Brain microvascular endothelial cell (primary cell): ENCODE results near the gene MYOM1.

ENCODE experiments used
- DNase-seq: peaks from one replicate; pipeline ENCODE4 v3.0.0-alpha.2; 2020
- H3K27ac ChIP-seq: fragments of 250-450 bp; sonication (Bioruptor Pico); 2 replicates; pipeline ENCODE4 v1.5.1; 2020; ENCODE audit warnings: mild to moderate bottlenecking, moderate library complexity
- H3K27me3 ChIP-seq: fragments of 250-450 bp; sonication (Bioruptor Pico); replicated peaks from 2 replicates; pipeline ENCODE4 v1.5.1; 2020; ENCODE audit warnings: mild to moderate bottlenecking
- H3K36me3 ChIP-seq: fragments of 250-450 bp; sonication (Bioruptor Pico); replicated peaks from 2 replicates; pipeline ENCODE4 v1.5.1; 2020; ENCODE audit warnings: mild to moderate bottlenecking
- H3K4me3 ChIP-seq: 2 replicates; pipeline ENCODE4 v1.5.1; 2011; ENCODE audit warnings: low read depth, mild to moderate bottlenecking, control low read depth, low read length, moderate library complexity
- in situ Hi-C: cut with HindIII; loops from 2 replicates; pipeline ENCODE4 v1.10.0; 2017; ENCODE audit warnings: low sequenced_read_pairs, low pct_ligation_motif_present
- TF ChIP-seq, protein P1 (sequence below): IDR thresholded peaks from 2 replicates; pipeline ENCODE4 v1.5.1; 2011; ENCODE audit warnings: low read depth, mild to moderate bottlenecking, moderate library complexity, low read length, control low read depth, inconsistent platforms; ENCODE audit errors: missing control alignments

Gene MYOM1

DNA sequence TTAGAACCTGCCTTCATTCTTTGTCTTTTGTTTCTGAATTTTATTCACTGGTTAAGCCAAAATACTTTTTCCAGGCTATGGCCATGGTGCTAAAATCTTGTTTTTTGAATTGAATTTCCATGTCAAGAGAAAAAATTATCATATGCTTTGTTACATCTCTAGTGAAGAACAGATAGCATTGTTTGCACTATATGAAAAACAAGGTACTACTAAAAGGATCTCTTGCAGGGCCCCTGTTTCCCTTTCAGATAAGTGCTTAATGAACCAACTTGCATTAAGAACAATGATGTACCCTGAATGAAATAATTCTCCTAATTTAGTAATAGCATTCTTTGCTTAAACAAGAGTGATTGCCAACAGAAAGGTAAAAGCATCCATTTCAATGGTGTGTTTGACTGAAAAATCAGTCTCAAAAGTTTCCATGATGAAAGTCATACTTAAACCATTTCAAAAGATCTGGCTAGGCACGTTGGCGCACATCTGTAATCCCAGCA lies 37.9 kb upstream of the MYOM1 start:
- DNase-seq = no peak
- in situ Hi-C loops = no loop called here
- H3K27ac ChIP-seq = no peak overlapping the region
- H3K36me3 ChIP-seq = peaks cover 63% of the 10 kb centered on the region
- TF ChIP-seq, protein P1, sequence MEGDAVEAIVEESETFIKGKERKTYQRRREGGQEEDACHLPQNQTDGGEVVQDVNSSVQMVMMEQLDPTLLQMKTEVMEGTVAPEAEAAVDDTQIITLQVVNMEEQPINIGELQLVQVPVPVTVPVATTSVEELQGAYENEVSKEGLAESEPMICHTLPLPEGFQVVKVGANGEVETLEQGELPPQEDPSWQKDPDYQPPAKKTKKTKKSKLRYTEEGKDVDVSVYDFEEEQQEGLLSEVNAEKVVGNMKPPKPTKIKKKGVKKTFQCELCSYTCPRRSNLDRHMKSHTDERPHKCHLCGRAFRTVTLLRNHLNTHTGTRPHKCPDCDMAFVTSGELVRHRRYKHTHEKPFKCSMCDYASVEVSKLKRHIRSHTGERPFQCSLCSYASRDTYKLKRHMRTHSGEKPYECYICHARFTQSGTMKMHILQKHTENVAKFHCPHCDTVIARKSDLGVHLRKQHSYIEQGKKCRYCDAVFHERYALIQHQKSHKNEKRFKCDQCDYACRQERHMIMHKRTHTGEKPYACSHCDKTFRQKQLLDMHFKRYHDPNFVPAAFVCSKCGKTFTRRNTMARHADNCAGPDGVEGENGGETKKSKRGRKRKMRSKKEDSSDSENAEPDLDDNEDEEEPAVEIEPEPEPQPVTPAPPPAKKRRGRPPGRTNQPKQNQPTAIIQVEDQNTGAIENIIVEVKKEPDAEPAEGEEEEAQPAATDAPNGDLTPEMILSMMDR = no peak
- H3K4me3 ChIP-seq = no peak overlapping the region
- no peaks in the 10 kb centered on the region for H3K27me3 ChIP-seq

DNA sequence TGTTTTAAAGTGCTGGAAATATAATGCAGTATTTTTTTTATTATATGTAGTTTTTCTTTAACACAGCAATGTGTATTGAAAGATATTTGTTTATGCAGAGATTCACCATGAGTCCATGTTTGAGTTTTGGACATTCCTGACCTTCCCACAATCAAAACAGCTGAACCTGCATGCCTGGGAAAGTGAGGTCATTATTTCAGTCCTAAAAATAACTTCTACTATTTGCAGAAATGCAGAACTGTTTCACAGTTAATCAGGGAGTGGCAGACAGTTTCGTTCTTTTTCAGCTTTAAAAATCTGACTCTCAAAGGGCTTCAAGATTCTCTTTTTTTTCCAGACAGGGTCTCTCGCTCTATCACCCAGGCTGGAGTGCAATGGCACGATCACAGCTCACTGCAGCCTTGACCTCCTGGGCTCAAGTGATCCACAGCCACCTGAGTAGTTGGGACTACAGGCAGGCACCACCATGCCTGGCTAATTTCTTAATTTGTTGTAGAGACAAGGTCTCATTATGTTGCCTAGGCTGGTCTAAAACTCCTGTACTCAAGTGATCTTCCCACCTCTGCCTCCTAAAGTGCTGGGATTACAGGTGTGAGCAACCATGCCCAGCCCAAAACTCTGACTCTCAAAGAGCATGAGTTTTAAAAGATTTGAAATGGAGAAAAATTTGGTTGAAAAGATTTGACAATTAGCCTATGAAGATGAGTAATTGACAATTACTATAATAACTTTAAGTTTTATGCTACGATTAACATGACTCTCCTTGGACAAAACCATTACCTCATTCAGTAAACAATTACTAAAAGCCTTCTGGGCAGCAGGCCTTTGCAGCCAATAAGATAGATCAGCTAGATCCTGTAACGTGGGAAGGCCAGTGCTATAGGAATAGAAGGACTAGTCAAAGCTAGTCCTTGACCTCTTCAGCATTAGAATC lies 37.2 kb upstream of the MYOM1 start:
- DNase-seq = peak; percentile 53
- in situ Hi-C loops = no loop called here
- Histone ChIP-seq H3K36me3 (peaks cover 63% of the 10 kb centered on the region), H3K27ac (peak overlapping the region; percentile 60), H3K27me3 (no peaks in the 10 kb centered on the region), H3K4me3 (no peak overlapping the region)
- TF ChIP-seq, protein P1 = no peak

GRCh38 chr18:3255611-3256165 lies 35.9 kb upstream of the MYOM1 start:
- TF ChIP-seq, protein P1 = no peak
- Histone ChIP-seq H3K36me3 (peaks cover 63% of the 10 kb centered on the region), H3K27me3 (no peaks in the 10 kb centered on the region), H3K4me3 (no peak overlapping the region), H3K27ac (peak overlapping the region; percentile 31)
- in situ Hi-C loops = no loop called here
- no peak for DNase-seq

DNA sequence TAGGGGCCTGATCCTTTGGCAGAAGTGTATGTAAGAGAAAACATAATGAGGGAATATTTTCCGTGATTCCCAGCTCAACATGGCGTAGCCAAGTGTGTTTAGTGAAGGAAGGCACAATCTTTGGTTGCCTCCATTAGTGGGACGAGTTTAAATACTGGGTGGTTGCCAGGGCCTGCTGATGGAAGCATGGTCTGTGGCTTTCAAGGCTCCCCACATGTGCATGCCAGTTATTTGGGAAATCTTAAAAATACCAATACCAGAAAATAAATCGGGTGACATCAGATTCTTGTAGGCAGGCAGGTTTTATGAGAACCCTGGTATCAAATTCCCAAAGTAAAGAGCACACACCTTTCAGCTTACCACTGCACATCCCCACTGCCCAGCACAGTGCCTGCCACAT lies 35.0 kb upstream of the MYOM1 start:
- DNase-seq = no peak
- Histone ChIP-seq H3K4me3 (no peak overlapping the region), H3K36me3 (peaks cover 69% of the 10 kb centered on the region), H3K27ac (no peak overlapping the region), H3K27me3 (no peaks in the 10 kb centered on the region)
- in situ Hi-C loops = no loop called here
- TF ChIP-seq, protein P1 = no peak

GRCh38 chr18:3252843-3253242 lies 33.1 kb upstream of the MYOM1 start:
- DNase-seq = no peak
- Histone ChIP-seq H3K27me3 (no peaks in the 10 kb centered on the region), H3K27ac (no peak overlapping the region), H3K36me3 (peaks cover 64% of the 10 kb centered on the region), H3K4me3 (no peak overlapping the region)
- in situ Hi-C loops = no loop called here
- TF ChIP-seq, protein P1 = no peak
